HUES64 (cell line): ENCODE measurements around the gene SEMA6D.

ENCODE experiments used
- H3K27ac ChIP-seq: 2 replicates; pipeline ENCODE4 v1.7.0; 2013; ENCODE audit warnings: low read depth, low read length, inconsistent platforms
- H3K27me3 ChIP-seq: 2 replicates; pipeline ENCODE4 v1.6.1; 2013; ENCODE audit warnings: mild to moderate bottlenecking, low read length; ENCODE audit not compliant: insufficient read depth
- H3K36me3 ChIP-seq: 2 replicates; pipeline ENCODE4 v1.6.1; 2013; ENCODE audit warnings: mild to moderate bottlenecking, low read length; ENCODE audit not compliant: insufficient read depth
- H3K4me1 ChIP-seq: 2 replicates; pipeline ENCODE4 v1.6.1; 2013; ENCODE audit warnings: mild to moderate bottlenecking, low read length, moderate library complexity; ENCODE audit not compliant: insufficient read depth
- H3K4me3 ChIP-seq: 2 replicates; pipeline ENCODE4 v1.5.1; 2013; ENCODE audit warnings: mild to moderate bottlenecking, low read length, moderate library complexity
- H3K9ac ChIP-seq: 2 replicates; pipeline ENCODE4 v1.6.1; 2013; ENCODE audit warnings: mild to moderate bottlenecking, low read depth, low read length
- H3K9me3 ChIP-seq: 2 replicates; pipeline ENCODE4 v1.6.1; 2013; ENCODE audit warnings: low read depth, low read length; ENCODE audit not compliant: insufficient read depth
- WGBS: fragments of 150-250, 120-280 bp; methylation state at CpG from one replicate; pipeline ENCODE4 v1.1.7; 2013; ENCODE audit warnings: missing lambda C conversion rate; 5-methylcytosine and 5-hydroxymethylcytosine counted together

SEMA6D gene

GRCh38 chr15:47788685-47789084 lies 71.4 kb downstream of the SEMA6D start:
- H3K9me3 ChIP-seq = no peaks in the 10 kb centered on the region
- no peak overlapping the region for H3K9ac ChIP-seq
- no peaks in the 10 kb centered on the region; the same call in 1 of the 2 replicates for H3K4me1 ChIP-seq
- H3K27ac ChIP-seq = no peak overlapping the region
- WGBS = 93% methylated on average over 3 of the region's 3 CpGs
- no peaks in the 10 kb centered on the region for H3K36me3 ChIP-seq
- H3K27me3 ChIP-seq = no peaks in the 10 kb centered on the region
- no peak overlapping the region for H3K4me3 ChIP-seq

GRCh38 chr15:47791161-47791560 lies 73.9 kb downstream of the SEMA6D start:
- Histone ChIP-seq H3K27me3 (no peaks in the 10 kb centered on the region), H3K27ac (no peak overlapping the region), H3K4me1 (no peaks in the 10 kb centered on the region; the same call in 1 of the 2 replicates), H3K9ac (no peak overlapping the region), H3K36me3 (no peaks in the 10 kb centered on the region), H3K4me3 (no peak overlapping the region), H3K9me3 (no peaks in the 10 kb centered on the region)
- 60% methylated on average over 1 of the region's 1 CpG for WGBS

- Histone ChIP-seq H3K4me1 (no peaks in the 10 kb centered on the region; the same call in 1 of the 2 replicates), H3K27ac (no peak overlapping the region), H3K4me3 (no peak overlapping the region), H3K27me3 (no peaks in the 10 kb centered on the region), H3K36me3 (no peaks in the 10 kb centered on the region), H3K9me3 (no peaks in the 10 kb centered on the region), H3K9ac (no peak overlapping the region)
- WGBS = 84% methylated on average over 2 of the region's 2 CpGs
Observed at GRCh38 chr15:47792231-47792630, 74.9 kb downstream of the SEMA6D start.

GRCh38 chr15:47794252-47794914 lies 77.1 kb downstream of the SEMA6D start:
- Histone ChIP-seq H3K36me3 (no peaks in the 10 kb centered on the region), H3K4me3 (no peak overlapping the region), H3K9ac (no peak overlapping the region), H3K27me3 (no peaks in the 10 kb centered on the region), H3K27ac (no peak overlapping the region), H3K4me1 (no peaks in the 10 kb centered on the region; the same call in 1 of the 2 replicates), H3K9me3 (no peaks in the 10 kb centered on the region)
- WGBS = 78% methylated on average over 3 of the region's 3 CpGs

GRCh38 chr15:47795864-47796263 lies 78.6 kb downstream of the SEMA6D start:
- no peaks in the 10 kb centered on the region for H3K36me3 ChIP-seq
- 89% methylated on average over 3 of the region's 3 CpGs for WGBS
- no peaks in the 10 kb centered on the region; the same call in 1 of the 2 replicates for H3K4me1 ChIP-seq
- no peak overlapping the region for H3K27ac ChIP-seq
- H3K4me3 ChIP-seq = no peak overlapping the region
- no peaks in the 10 kb centered on the region for H3K9me3 ChIP-seq
- H3K9ac ChIP-seq = no peak overlapping the region
- no peaks in the 10 kb centered on the region for H3K27me3 ChIP-seq

GRCh38 chr15:47796339-47796738 lies 79.0 kb downstream of the SEMA6D start:
- no peak overlapping the region for H3K27ac ChIP-seq
- H3K27me3 ChIP-seq = no peaks in the 10 kb centered on the region
- no peaks in the 10 kb centered on the region for H3K9me3 ChIP-seq
- H3K4me1 ChIP-seq = no peaks in the 10 kb centered on the region
- WGBS = 93% methylated on average over 3 of the region's 3 CpGs
- no peak overlapping the region for H3K4me3 ChIP-seq
- no peak overlapping the region for H3K9ac ChIP-seq
- H3K36me3 ChIP-seq = no peaks in the 10 kb centered on the region

GRCh38 chr15:47796830-47797229 lies 79.5 kb downstream of the SEMA6D start:
- no peak overlapping the region for H3K9ac ChIP-seq
- no peak overlapping the region for H3K4me3 ChIP-seq
- no peaks in the 10 kb centered on the region for H3K4me1 ChIP-seq
- no peak overlapping the region for H3K27ac ChIP-seq
- H3K27me3 ChIP-seq = no peaks in the 10 kb centered on the region
- no peaks in the 10 kb centered on the region for H3K36me3 ChIP-seq
- WGBS = 74% methylated on average over 2 of the region's 3 CpGs
- H3K9me3 ChIP-seq = no peaks in the 10 kb centered on the region

- H3K9me3 ChIP-seq = no peaks in the 10 kb centered on the region
- no peak overlapping the region for H3K4me3 ChIP-seq
- no peak overlapping the region for H3K9ac ChIP-seq
- no peak overlapping the region for H3K27ac ChIP-seq
- H3K4me1 ChIP-seq = no peaks in the 10 kb centered on the region
- WGBS = 96% methylated on average over 3 of the region's 3 CpGs
- no peaks in the 10 kb centered on the region for H3K27me3 ChIP-seq
- H3K36me3 ChIP-seq = no peaks in the 10 kb centered on the region
Observed at GRCh38 chr15:47801522-47801921, 84.2 kb downstream of the SEMA6D start.

- no peaks in the 10 kb centered on the region for H3K36me3 ChIP-seq
- no peak overlapping the region for H3K9ac ChIP-seq
- H3K4me3 ChIP-seq = no peak overlapping the region
- no peak overlapping the region for H3K27ac ChIP-seq
- H3K9me3 ChIP-seq = no peaks in the 10 kb centered on the region
- no peaks in the 10 kb centered on the region for H3K4me1 ChIP-seq
- no peaks in the 10 kb centered on the region for H3K27me3 ChIP-seq
Observed at GRCh38 chr15:47802216-47802615, 84.9 kb downstream of the SEMA6D start.

GRCh38 chr15:47803767-47804166 lies 86.5 kb downstream of the SEMA6D start:
- WGBS = 91% methylated on average over 2 of the region's 2 CpGs
- H3K9me3 ChIP-seq = no peaks in the 10 kb centered on the region
- H3K4me3 ChIP-seq = no peak overlapping the region
- H3K4me1 ChIP-seq = no peaks in the 10 kb centered on the region
- H3K27ac ChIP-seq = no peak overlapping the region
- H3K9ac ChIP-seq = no peak overlapping the region
- H3K27me3 ChIP-seq = no peaks in the 10 kb centered on the region
- no peaks in the 10 kb centered on the region for H3K36me3 ChIP-seq

- Histone ChIP-seq H3K36me3 (no peaks in the 10 kb centered on the region), H3K9me3 (no peaks in the 10 kb centered on the region), H3K4me3 (no peak overlapping the region), H3K4me1 (no peaks in the 10 kb centered on the region), H3K9ac (no peak overlapping the region), H3K27ac (no peak overlapping the region), H3K27me3 (no peaks in the 10 kb centered on the region)
- WGBS = 85% methylated on average over 6 of the region's 6 CpGs
Observed at GRCh38 chr15:47804733-47805132, 87.4 kb downstream of the SEMA6D start.

GRCh38 chr15:47806008-47806407 lies 88.7 kb downstream of the SEMA6D start:
- WGBS = 94% methylated on average over 2 of the region's 2 CpGs
- Histone ChIP-seq H3K27ac (no peak overlapping the region), H3K27me3 (no peaks in the 10 kb centered on the region), H3K9me3 (no peaks in the 10 kb centered on the region), H3K4me1 (no peaks in the 10 kb centered on the region), H3K36me3 (no peaks in the 10 kb centered on the region), H3K4me3 (no peak overlapping the region), H3K9ac (no peak overlapping the region)
